ENCODE results near the gene DNAJC6. TPM values are rescaled to one million over a fixed set of nuclear protein-coding genes. Genes with fewer than 3 reads are reported as not detected.

The DNAJC6 gene
- total RNA-seq, 1 experiment from 2014 or later: 6.2 TPM

GRCh38 chr1:65386439-65386838, 77.1 kb downstream of the DNAJC6 start:
- no TSS peak for BruUV-seq (replicated peaks)
- intact Hi-C loops (cut with micrococcal nuclease; ENCODE audit: unreplicated experiment): no loop called here
- Histone ChIP-seq H3K4me3 (ENCODE audit: low read depth, low read length) (no peak overlapping the region), H3K9me3 (no peaks in the 10 kb centered on the region), H3K4me1 (no peaks in the 10 kb centered on the region), H3K36me3 (ENCODE audit: control insufficient read depth, insufficient read depth, low read length) (no peaks in the 10 kb centered on the region), H3K27me3 (replicated peaks; ENCODE audit: control insufficient read depth, insufficient read depth, low read length) (no peaks in the 10 kb centered on the region)
- TF ChIP-seq CTCF (IDR thresholded peaks at IDR 0.05; ENCODE audit: insufficient read depth in 1 of 2, low read depth in 1 of 2, low read length in 1 of 2, severe bottlenecking in 1 of 2, unreplicated experiment in 1 of 2): no peak
- Mint-ChIP-seq H3K4me1 (ENCODE audit: low read depth, unreplicated experiment) (no peaks in the 10 kb centered on the region), H3K27me3 (ENCODE audit: insufficient read depth, unreplicated experiment) (no peaks in the 10 kb centered on the region), H3K9me3 (ENCODE audit: unreplicated experiment) (no peaks in the 10 kb centered on the region), H3K27ac (ENCODE audit: unreplicated experiment) (no peak overlapping the region), H3K36me3 (ENCODE audit: insufficient read depth, unreplicated experiment) (peaks cover 5% of the 10 kb centered on the region), H3K4me3 (ENCODE audit: unreplicated experiment) (no peak overlapping the region)
- POLR2A ChIA-PET: no interaction called here
- no peak for DNase-seq
- CTCF ChIA-PET: no interaction called here

- H3K4me3 Mint-ChIP-seq (ENCODE audit: unreplicated experiment): no peak overlapping the region
- no peak for TF ChIP-seq CTCF (IDR thresholded peaks at IDR 0.05; ENCODE audit: insufficient read depth in 1 of 2, low read depth in 1 of 2, low read length in 1 of 2, severe bottlenecking in 1 of 2, unreplicated experiment in 1 of 2)
- no peak for DNase-seq
- H3K27me3 Mint-ChIP-seq (ENCODE audit: insufficient read depth, unreplicated experiment): no peaks in the 10 kb centered on the region
- intact Hi-C loops (cut with micrococcal nuclease; ENCODE audit: unreplicated experiment): no loop called here
- H3K4me1 Mint-ChIP-seq (ENCODE audit: low read depth, unreplicated experiment): no peaks in the 10 kb centered on the region
- POLR2A ChIA-PET: no interaction called here
- no peaks in the 10 kb centered on the region for H3K36me3 ChIP-seq (ENCODE audit: control insufficient read depth, insufficient read depth, low read length)
- no peaks in the 10 kb centered on the region for H3K9me3 ChIP-seq
- H3K4me3 ChIP-seq (ENCODE audit: low read depth, low read length): no peak overlapping the region
- H3K9me3 Mint-ChIP-seq (ENCODE audit: unreplicated experiment): no peaks in the 10 kb centered on the region
- CTCF ChIA-PET: no interaction called here
- peaks cover 5% of the 10 kb centered on the region for H3K36me3 Mint-ChIP-seq (ENCODE audit: insufficient read depth, unreplicated experiment)
- H3K27ac Mint-ChIP-seq (ENCODE audit: unreplicated experiment): no peak overlapping the region
- no TSS peak for BruUV-seq (replicated peaks)
- no peaks in the 10 kb centered on the region for H3K27me3 ChIP-seq (replicated peaks; ENCODE audit: control insufficient read depth, insufficient read depth, low read length)
- H3K4me1 ChIP-seq: no peaks in the 10 kb centered on the region
Measured at GRCh38 chr1:65387821-65388220, 78.5 kb downstream of the DNAJC6 start.

GRCh38 chr1:65388908-65389695, 79.8 kb downstream of the DNAJC6 start:
- Mint-ChIP-seq H3K27ac (ENCODE audit: unreplicated experiment) (no peak overlapping the region), H3K36me3 (ENCODE audit: insufficient read depth, unreplicated experiment) (peaks cover 5% of the 10 kb centered on the region), H3K27me3 (ENCODE audit: insufficient read depth, unreplicated experiment) (no peaks in the 10 kb centered on the region), H3K4me3 (ENCODE audit: unreplicated experiment) (no peak overlapping the region), H3K4me1 (ENCODE audit: low read depth, unreplicated experiment) (no peaks in the 10 kb centered on the region), H3K9me3 (ENCODE audit: unreplicated experiment) (no peaks in the 10 kb centered on the region)
- Histone ChIP-seq H3K4me3 (ENCODE audit: low read depth, low read length) (no peak overlapping the region), H3K4me1 (no peaks in the 10 kb centered on the region), H3K9me3 (no peaks in the 10 kb centered on the region), H3K36me3 (ENCODE audit: control insufficient read depth, insufficient read depth, low read length) (no peaks in the 10 kb centered on the region), H3K27me3 (replicated peaks; ENCODE audit: control insufficient read depth, insufficient read depth, low read length) (no peaks in the 10 kb centered on the region)
- ChIA-PET POLR2A (no interaction called here), CTCF (no interaction called here)
- TF ChIP-seq CTCF (IDR thresholded peaks at IDR 0.05; ENCODE audit: insufficient read depth in 1 of 2, low read depth in 1 of 2, low read length in 1 of 2, severe bottlenecking in 1 of 2, unreplicated experiment in 1 of 2): no peak
- DNase-seq: no peak
- intact Hi-C loops (cut with micrococcal nuclease; ENCODE audit: unreplicated experiment): no loop called here
- BruUV-seq (replicated peaks): no TSS peak

All from Caco-2 (cell line).